ENCODE data around the gene ADGRB3. TPM values are rescaled to one million over a fixed set of nuclear protein-coding genes. Genes with fewer than 3 reads are reported as not detected.

The ADGRB3 gene
- total and polyA plus RNA-seq, 2 donors from 2014 or later: 0.26 to 2.2 TPM

DNA sequence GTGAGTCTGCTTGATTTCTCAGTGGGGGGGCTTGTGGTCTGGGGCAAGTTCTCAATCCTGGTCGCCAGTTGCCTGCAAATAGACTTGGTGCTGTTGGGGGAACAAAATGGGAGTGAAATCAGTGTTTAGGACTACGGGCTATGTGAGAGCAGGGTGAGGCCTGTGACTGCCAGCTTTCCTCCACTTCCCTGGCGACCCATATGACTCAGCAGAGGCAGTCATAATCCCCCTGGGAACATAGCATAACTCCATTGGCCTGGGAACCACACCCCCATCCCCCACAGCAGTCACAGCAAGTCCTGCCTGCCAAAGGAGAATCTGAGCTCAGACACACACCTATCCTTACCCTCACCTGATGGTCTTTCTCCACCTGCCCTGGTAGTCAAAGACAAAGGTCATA is 773.8 kb downstream of the ADGRB3 start:
- Histone ChIP-seq H3K9ac (ENCODE audit: low read length in 3 of 3) (no peak overlapping the region), H3K9me3 (ENCODE audit: control insufficient read depth in 2 of 3, insufficient read depth in 1 of 3, low read length in 3 of 3) (peaks cover 0 to 5% (median 0%) of the 10 kb centered on the region in 3 donors), H3K4me3 (ENCODE audit: low read length in 3 of 3) (no peak overlapping the region), H3K27ac (ENCODE audit: low read depth in 2 of 2, low read length in 2 of 2) (no peak overlapping the region), H3K27me3 (ENCODE audit: control insufficient read depth, insufficient read depth, low read length) (no peaks in the 10 kb centered on the region), H3K4me1 (ENCODE audit: control insufficient read depth in 2 of 3, insufficient read depth in 2 of 3, low read depth in 1 of 3, low read length in 3 of 3) (no peaks in the 10 kb centered on the region), H3K36me3 (ENCODE audit: control insufficient read depth in 2 of 3, insufficient read depth in 3 of 3, low read length in 3 of 3) (no peaks in the 10 kb centered on the region)
- TF ChIP-seq, protein P1, sequence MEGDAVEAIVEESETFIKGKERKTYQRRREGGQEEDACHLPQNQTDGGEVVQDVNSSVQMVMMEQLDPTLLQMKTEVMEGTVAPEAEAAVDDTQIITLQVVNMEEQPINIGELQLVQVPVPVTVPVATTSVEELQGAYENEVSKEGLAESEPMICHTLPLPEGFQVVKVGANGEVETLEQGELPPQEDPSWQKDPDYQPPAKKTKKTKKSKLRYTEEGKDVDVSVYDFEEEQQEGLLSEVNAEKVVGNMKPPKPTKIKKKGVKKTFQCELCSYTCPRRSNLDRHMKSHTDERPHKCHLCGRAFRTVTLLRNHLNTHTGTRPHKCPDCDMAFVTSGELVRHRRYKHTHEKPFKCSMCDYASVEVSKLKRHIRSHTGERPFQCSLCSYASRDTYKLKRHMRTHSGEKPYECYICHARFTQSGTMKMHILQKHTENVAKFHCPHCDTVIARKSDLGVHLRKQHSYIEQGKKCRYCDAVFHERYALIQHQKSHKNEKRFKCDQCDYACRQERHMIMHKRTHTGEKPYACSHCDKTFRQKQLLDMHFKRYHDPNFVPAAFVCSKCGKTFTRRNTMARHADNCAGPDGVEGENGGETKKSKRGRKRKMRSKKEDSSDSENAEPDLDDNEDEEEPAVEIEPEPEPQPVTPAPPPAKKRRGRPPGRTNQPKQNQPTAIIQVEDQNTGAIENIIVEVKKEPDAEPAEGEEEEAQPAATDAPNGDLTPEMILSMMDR (IDR thresholded peaks at IDR 0.05; ENCODE audit: borderline replicate concordance, extremely low read depth, insufficient read depth): no peak
- DNase-seq (no peak), FAIRE-seq (no peak)
- intact Hi-C loops (cut with DNase I): no loop called here

DNA sequence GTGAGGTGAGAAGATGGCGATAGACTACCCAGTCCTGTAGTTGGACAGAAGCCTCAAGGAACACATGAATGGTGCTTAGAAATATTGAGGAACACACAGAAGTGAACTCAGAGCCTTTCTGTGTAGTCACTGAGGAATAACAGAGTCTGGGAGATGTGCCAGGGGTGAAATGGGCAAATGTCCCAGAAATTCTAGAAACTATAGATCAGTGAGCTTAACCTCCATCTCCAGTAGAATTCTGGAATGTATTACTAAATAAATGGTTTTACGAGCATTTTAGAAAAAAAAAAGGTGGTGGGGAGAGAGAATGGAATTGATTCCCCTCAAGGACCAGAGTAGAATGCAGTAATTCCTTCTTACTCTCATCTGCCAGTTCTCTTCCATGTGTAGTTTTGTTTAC is 781.7 kb downstream of the ADGRB3 start:
- Histone ChIP-seq H3K27ac (ENCODE audit: low read depth in 2 of 2, low read length in 2 of 2) (no peak overlapping the region), H3K9me3 (ENCODE audit: control insufficient read depth in 2 of 3, insufficient read depth in 1 of 3, low read length in 3 of 3) (no peaks in the 10 kb centered on the region), H3K4me3 (ENCODE audit: low read length in 3 of 3) (no peak overlapping the region), H3K4me1 (ENCODE audit: control insufficient read depth in 2 of 3, insufficient read depth in 2 of 3, low read depth in 1 of 3, low read length in 3 of 3) (no peaks in the 10 kb centered on the region), H3K36me3 (ENCODE audit: control insufficient read depth in 2 of 3, insufficient read depth in 3 of 3, low read length in 3 of 3) (no peaks in the 10 kb centered on the region), H3K27me3 (ENCODE audit: control insufficient read depth, insufficient read depth, low read length) (no peaks in the 10 kb centered on the region), H3K9ac (ENCODE audit: low read length in 3 of 3) (no peak overlapping the region)
- FAIRE-seq: no peak
- TF ChIP-seq, protein P1 (IDR thresholded peaks at IDR 0.05; ENCODE audit: borderline replicate concordance, extremely low read depth, insufficient read depth): no peak
- DNase-seq: no peak
- intact Hi-C loops (cut with DNase I): no loop called here

DNA sequence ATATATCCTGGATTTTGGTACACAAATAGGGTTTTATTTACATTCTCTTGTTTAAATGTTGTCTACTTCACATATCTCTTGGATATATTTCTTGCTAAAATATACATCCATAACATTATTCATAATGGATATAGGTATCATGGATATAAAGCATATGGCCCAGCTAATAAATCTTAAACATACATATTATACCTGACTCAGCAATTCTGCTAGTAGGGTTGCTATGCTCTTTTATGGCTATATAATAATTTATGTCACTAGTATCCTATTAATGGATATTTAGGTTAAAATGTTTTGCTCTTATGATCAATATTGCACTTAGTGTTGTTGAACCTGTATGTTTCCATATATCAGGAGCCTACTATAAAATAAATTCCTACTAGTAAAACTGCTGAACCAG is 786.2 kb downstream of the ADGRB3 start:
- Histone ChIP-seq H3K4me3 (ENCODE audit: low read length in 3 of 3) (no peak overlapping the region), H3K9ac (ENCODE audit: low read length in 3 of 3) (no peak overlapping the region), H3K4me1 (ENCODE audit: control insufficient read depth in 2 of 3, insufficient read depth in 2 of 3, low read depth in 1 of 3, low read length in 3 of 3) (no peaks in the 10 kb centered on the region), H3K27ac (ENCODE audit: low read depth in 2 of 2, low read length in 2 of 2) (no peak overlapping the region), H3K36me3 (ENCODE audit: control insufficient read depth in 2 of 3, insufficient read depth in 3 of 3, low read length in 3 of 3) (no peaks in the 10 kb centered on the region), H3K9me3 (ENCODE audit: control insufficient read depth in 2 of 3, insufficient read depth in 1 of 3, low read length in 3 of 3) (no peaks in the 10 kb centered on the region), H3K27me3 (ENCODE audit: control insufficient read depth, insufficient read depth, low read length) (no peaks in the 10 kb centered on the region)
- FAIRE-seq (no peak), DNase-seq (no peak)
- intact Hi-C loops (cut with DNase I): no loop called here
- TF ChIP-seq, protein P1 (IDR thresholded peaks at IDR 0.05; ENCODE audit: borderline replicate concordance, extremely low read depth, insufficient read depth): no peak

DNA sequence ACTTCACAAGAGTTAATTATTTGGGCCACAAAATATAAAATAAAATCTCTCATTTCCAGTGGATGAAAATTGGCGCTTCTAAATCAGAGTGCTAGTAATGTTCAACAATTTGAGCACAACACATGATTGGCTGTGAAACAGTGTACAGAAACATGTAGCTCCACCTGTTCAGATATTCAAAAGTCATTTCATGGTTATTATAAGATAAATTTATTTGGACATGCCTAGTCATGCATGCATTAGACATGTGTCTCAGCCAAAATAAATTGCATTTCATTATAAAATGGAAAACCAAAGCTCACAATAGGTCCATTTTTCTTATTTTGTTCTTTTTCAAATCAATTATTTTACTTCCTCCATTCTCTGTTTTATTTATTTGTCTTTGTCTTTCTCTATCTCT is 786.9 kb downstream of the ADGRB3 start:
- no peaks in the 10 kb centered on the region for H3K36me3 ChIP-seq (ENCODE audit: control insufficient read depth in 2 of 3, insufficient read depth in 3 of 3, low read length in 3 of 3)
- FAIRE-seq: no peak
- no peaks in the 10 kb centered on the region for H3K9me3 ChIP-seq (ENCODE audit: control insufficient read depth in 2 of 3, insufficient read depth in 1 of 3, low read length in 3 of 3)
- no peak overlapping the region for H3K9ac ChIP-seq (ENCODE audit: low read length in 3 of 3)
- H3K4me3 ChIP-seq (ENCODE audit: low read length in 3 of 3): no peak overlapping the region
- intact Hi-C loops (cut with DNase I): no loop called here
- DNase-seq: no peak
- no peak overlapping the region for H3K27ac ChIP-seq (ENCODE audit: low read depth in 2 of 2, low read length in 2 of 2)
- no peaks in the 10 kb centered on the region for H3K27me3 ChIP-seq (ENCODE audit: control insufficient read depth, insufficient read depth, low read length)
- TF ChIP-seq, protein P1 (IDR thresholded peaks at IDR 0.05; ENCODE audit: borderline replicate concordance, extremely low read depth, insufficient read depth): no peak
- no peaks in the 10 kb centered on the region for H3K4me1 ChIP-seq (ENCODE audit: control insufficient read depth in 2 of 3, insufficient read depth in 2 of 3, low read depth in 1 of 3, low read length in 3 of 3)

Measured in kidney (tissue), 14 donors.